ENCODE results near the gene GP2. TPM values are rescaled to one million over a fixed set of nuclear protein-coding genes. Genes with fewer than 3 reads are reported as not detected.

The GP2 gene
- total and polyA plus RNA-seq, 4 donors, result 0.09 to 0.31 (median 0.27) TPM

DNA sequence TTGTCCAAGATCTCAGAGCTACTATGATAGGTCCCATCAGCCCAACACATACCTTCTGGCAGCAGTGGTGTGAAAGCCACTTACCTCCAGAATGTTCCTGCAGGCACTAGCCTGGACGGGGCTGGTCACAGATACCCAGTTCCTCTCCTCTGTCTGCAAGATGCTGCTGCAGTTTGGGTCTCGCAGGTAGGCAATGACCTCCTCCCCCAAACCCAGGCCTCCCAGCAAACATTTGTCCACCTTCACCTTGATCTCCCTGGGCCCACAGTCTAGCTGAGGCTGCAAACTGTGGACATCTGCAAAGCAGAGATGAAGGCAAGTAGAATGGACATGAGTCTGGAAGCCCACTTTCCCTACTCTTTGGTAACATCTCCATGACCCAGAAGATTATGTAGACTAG is 7.1 kb downstream of the GP2 start:
- H3K4me3 ChIP-seq (ENCODE audit: low read depth in 1 of 3, low read length in 3 of 3), result no peak overlapping the region
- 78% methylated on average over 2 of the region's 2 CpGs for WGBS
- peaks cover 0 to 2% (median 0%) of the 10 kb centered on the region in 4 donors for H3K27me3 ChIP-seq (ENCODE audit: control insufficient read depth in 4 of 4, insufficient read depth in 4 of 4, low read length in 3 of 4)
- H3K4me1 ChIP-seq (ENCODE audit: control insufficient read depth in 4 of 4, insufficient read depth in 4 of 4, low read length in 3 of 4), result no peaks in the 10 kb centered on the region
- no peak for DNase-seq (ENCODE audit: low spot score)
- no peak overlapping the region for H3K27ac ChIP-seq (ENCODE audit: low read depth in 1 of 2, low read length in 2 of 2)
- H3K9ac ChIP-seq (ENCODE audit: low read depth in 1 of 2, low read length in 2 of 2), result no peak overlapping the region
- TF ChIP-seq FOXA2 (IDR thresholded peaks at IDR 0.05) (no peak), HNF4A (conservative IDR thresholded peaks at IDR 0.05) (no peak), RAD21 (IDR thresholded peaks at IDR 0.05) (no peak), NR2F2 (IDR thresholded peaks at IDR 0.05) (no peak), SP1 (IDR thresholded peaks at IDR 0.05) (no peak), YY1 (IDR thresholded peaks at IDR 0.05) (no peak), GABPA (IDR thresholded peaks at IDR 0.05 in 1 of 2, conservative IDR thresholded peaks at IDR 0.05 in 1 of 2) (no peak), JUND (IDR thresholded peaks at IDR 0.05) (no peak), EGR1 (IDR thresholded peaks at IDR 0.05; ENCODE audit: low read depth in 2 of 2) (no peak)
- TF ChIP-seq, protein P1, sequence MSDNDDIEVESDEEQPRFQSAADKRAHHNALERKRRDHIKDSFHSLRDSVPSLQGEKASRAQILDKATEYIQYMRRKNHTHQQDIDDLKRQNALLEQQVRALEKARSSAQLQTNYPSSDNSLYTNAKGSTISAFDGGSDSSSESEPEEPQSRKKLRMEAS (IDR thresholded peaks at IDR 0.05), result no peak
- TF ChIP-seq, protein P2, sequence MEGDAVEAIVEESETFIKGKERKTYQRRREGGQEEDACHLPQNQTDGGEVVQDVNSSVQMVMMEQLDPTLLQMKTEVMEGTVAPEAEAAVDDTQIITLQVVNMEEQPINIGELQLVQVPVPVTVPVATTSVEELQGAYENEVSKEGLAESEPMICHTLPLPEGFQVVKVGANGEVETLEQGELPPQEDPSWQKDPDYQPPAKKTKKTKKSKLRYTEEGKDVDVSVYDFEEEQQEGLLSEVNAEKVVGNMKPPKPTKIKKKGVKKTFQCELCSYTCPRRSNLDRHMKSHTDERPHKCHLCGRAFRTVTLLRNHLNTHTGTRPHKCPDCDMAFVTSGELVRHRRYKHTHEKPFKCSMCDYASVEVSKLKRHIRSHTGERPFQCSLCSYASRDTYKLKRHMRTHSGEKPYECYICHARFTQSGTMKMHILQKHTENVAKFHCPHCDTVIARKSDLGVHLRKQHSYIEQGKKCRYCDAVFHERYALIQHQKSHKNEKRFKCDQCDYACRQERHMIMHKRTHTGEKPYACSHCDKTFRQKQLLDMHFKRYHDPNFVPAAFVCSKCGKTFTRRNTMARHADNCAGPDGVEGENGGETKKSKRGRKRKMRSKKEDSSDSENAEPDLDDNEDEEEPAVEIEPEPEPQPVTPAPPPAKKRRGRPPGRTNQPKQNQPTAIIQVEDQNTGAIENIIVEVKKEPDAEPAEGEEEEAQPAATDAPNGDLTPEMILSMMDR (IDR thresholded peaks at IDR 0.05; ENCODE audit: low read depth, low read length, missing input control), result no peak
- TF ChIP-seq, protein P3, sequence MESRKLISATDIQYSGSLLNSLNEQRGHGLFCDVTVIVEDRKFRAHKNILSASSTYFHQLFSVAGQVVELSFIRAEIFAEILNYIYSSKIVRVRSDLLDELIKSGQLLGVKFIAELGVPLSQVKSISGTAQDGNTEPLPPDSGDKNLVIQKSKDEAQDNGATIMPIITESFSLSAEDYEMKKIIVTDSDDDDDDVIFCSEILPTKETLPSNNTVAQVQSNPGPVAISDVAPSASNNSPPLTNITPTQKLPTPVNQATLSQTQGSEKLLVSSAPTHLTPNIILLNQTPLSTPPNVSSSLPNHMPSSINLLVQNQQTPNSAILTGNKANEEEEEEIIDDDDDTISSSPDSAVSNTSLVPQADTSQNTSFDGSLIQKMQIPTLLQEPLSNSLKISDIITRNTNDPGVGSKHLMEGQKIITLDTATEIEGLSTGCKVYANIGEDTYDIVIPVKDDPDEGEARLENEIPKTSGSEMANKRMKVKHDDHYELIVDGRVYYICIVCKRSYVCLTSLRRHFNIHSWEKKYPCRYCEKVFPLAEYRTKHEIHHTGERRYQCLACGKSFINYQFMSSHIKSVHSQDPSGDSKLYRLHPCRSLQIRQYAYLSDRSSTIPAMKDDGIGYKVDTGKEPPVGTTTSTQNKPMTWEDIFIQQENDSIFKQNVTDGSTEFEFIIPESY (IDR thresholded peaks at IDR 0.05), result no peak
- TF ChIP-seq, protein P4, sequence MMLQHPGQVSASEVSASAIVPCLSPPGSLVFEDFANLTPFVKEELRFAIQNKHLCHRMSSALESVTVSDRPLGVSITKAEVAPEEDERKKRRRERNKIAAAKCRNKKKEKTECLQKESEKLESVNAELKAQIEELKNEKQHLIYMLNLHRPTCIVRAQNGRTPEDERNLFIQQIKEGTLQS (IDR thresholded peaks at IDR 0.05), result no peak
- TF ChIP-seq, protein P5, sequence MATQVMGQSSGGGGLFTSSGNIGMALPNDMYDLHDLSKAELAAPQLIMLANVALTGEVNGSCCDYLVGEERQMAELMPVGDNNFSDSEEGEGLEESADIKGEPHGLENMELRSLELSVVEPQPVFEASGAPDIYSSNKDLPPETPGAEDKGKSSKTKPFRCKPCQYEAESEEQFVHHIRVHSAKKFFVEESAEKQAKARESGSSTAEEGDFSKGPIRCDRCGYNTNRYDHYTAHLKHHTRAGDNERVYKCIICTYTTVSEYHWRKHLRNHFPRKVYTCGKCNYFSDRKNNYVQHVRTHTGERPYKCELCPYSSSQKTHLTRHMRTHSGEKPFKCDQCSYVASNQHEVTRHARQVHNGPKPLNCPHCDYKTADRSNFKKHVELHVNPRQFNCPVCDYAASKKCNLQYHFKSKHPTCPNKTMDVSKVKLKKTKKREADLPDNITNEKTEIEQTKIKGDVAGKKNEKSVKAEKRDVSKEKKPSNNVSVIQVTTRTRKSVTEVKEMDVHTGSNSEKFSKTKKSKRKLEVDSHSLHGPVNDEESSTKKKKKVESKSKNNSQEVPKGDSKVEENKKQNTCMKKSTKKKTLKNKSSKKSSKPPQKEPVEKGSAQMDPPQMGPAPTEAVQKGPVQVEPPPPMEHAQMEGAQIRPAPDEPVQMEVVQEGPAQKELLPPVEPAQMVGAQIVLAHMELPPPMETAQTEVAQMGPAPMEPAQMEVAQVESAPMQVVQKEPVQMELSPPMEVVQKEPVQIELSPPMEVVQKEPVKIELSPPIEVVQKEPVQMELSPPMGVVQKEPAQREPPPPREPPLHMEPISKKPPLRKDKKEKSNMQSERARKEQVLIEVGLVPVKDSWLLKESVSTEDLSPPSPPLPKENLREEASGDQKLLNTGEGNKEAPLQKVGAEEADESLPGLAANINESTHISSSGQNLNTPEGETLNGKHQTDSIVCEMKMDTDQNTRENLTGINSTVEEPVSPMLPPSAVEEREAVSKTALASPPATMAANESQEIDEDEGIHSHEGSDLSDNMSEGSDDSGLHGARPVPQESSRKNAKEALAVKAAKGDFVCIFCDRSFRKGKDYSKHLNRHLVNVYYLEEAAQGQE (IDR thresholded peaks at IDR 0.05), result no peak
- no peaks in the 10 kb centered on the region for H3K36me3 ChIP-seq (ENCODE audit: control insufficient read depth in 4 of 4, insufficient read depth in 3 of 4, low read depth in 1 of 4, low read length in 3 of 4)
- H3K9me3 ChIP-seq (ENCODE audit: control insufficient read depth in 4 of 4, low read length in 3 of 4), result no peaks in the 10 kb centered on the region

DNA sequence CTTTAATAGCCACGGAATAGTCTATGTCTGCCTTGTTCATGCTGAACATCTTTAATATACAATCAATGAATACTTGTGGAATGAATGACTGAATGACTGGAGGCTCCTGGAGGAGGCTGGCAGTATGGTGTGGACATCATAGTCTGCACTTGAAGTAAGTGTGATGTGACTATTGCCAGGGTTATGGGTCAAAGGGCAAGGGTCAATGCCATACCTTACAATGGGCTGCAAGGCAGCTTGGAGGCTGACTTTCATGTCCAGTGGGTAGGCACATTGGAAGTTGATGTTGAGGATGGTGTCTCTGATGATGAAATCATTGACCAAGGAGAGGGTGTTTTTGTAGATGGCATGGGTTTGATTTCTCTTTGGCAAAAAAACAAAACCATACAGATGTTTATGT is 7.9 kb downstream of the GP2 start:
- no peak for DNase-seq (ENCODE audit: low spot score)
- H3K9me3 ChIP-seq (ENCODE audit: control insufficient read depth in 4 of 4, low read length in 3 of 4), result no peaks in the 10 kb centered on the region
- WGBS, result 61% methylated on average over 1 of the region's 1 CpG
- no peak overlapping the region for H3K4me3 ChIP-seq (ENCODE audit: low read depth in 1 of 3, low read length in 3 of 3)
- H3K9ac ChIP-seq (ENCODE audit: low read depth in 1 of 2, low read length in 2 of 2), result no peak overlapping the region
- no peaks in the 10 kb centered on the region for H3K4me1 ChIP-seq (ENCODE audit: control insufficient read depth in 4 of 4, insufficient read depth in 4 of 4, low read length in 3 of 4)
- H3K27ac ChIP-seq (ENCODE audit: low read depth in 1 of 2, low read length in 2 of 2), result no peak overlapping the region
- H3K36me3 ChIP-seq (ENCODE audit: control insufficient read depth in 4 of 4, insufficient read depth in 3 of 4, low read depth in 1 of 4, low read length in 3 of 4), result no peaks in the 10 kb centered on the region
- H3K27me3 ChIP-seq (ENCODE audit: control insufficient read depth in 4 of 4, insufficient read depth in 4 of 4, low read length in 3 of 4), result peaks cover 0 to 2% (median 0%) of the 10 kb centered on the region in 4 donors
- TF ChIP-seq HNF4A (conservative IDR thresholded peaks at IDR 0.05), result no peak
- TF ChIP-seq, protein P2 (IDR thresholded peaks at IDR 0.05; ENCODE audit: low read depth, low read length, missing input control), result no peak
- TF ChIP-seq GABPA (IDR thresholded peaks at IDR 0.05 in 1 of 2, conservative IDR thresholded peaks at IDR 0.05 in 1 of 2), result no peak
- TF ChIP-seq HNF4G (IDR thresholded peaks at IDR 0.05), result no peak
- no peak for TF ChIP-seq TAF1 (conservative IDR thresholded peaks at IDR 0.05)
- TF ChIP-seq, protein P4 (IDR thresholded peaks at IDR 0.05), result no peak
- TF ChIP-seq EGR1 (IDR thresholded peaks at IDR 0.05; ENCODE audit: low read depth in 2 of 2), result no peak
- no peak for TF ChIP-seq RAD21 (IDR thresholded peaks at IDR 0.05)
- TF ChIP-seq SP1 (IDR thresholded peaks at IDR 0.05), result no peak
- TF ChIP-seq FOXA1 (IDR thresholded peaks at IDR 0.05), result no peak
- TF ChIP-seq FOXA2 (IDR thresholded peaks at IDR 0.05), result no peak
- TF ChIP-seq JUND (IDR thresholded peaks at IDR 0.05), result no peak
- TF ChIP-seq, protein P3 (IDR thresholded peaks at IDR 0.05), result no peak
- no peak for TF ChIP-seq YY1 (IDR thresholded peaks at IDR 0.05)

All from liver (tissue), 9 donors.